Measurements from ENCODE around the gene SLC47A2.

SLC47A2 gene

GRCh38 chr17:19753661-19754463 is 37.5 kb upstream of the SLC47A2 start:
- H3K27me3 ChIP-seq (replicated peaks; ENCODE audit: control insufficient read depth, insufficient read depth, low read length) = no peaks in the 10 kb centered on the region
- no peak for TF ChIP-seq CTCF (IDR thresholded peaks at IDR 0.05; ENCODE audit: insufficient read depth, low read length, poor library complexity, severe bottlenecking)
- no peak for DNase-seq (ENCODE audit: extremely low read depth, insufficient read length)

GRCh38 chr17:19753051-19753509 is 36.7 kb upstream of the SLC47A2 start:
- TF ChIP-seq CTCF (IDR thresholded peaks at IDR 0.05; ENCODE audit: insufficient read depth, low read length, poor library complexity, severe bottlenecking) = no peak
- no peaks in the 10 kb centered on the region for H3K36me3 ChIP-seq (ENCODE audit: control insufficient read depth, insufficient read depth, low read length)
- no peak for DNase-seq (ENCODE audit: extremely low read depth, insufficient read length)

More at GRCh38 chr17:19753661-19754463, 37.5 kb upstream of the SLC47A2 start:
- H3K36me3 ChIP-seq (ENCODE audit: control insufficient read depth, insufficient read depth, low read length) = no peaks in the 10 kb centered on the region
- H3K4me3 ChIP-seq (replicated peaks; ENCODE audit: low read depth, low read length) = no peak overlapping the region

GRCh38 chr17:19752216-19753050 is 36.0 kb upstream of the SLC47A2 start:
- TF ChIP-seq CTCF (IDR thresholded peaks at IDR 0.05; ENCODE audit: insufficient read depth, low read length, poor library complexity, severe bottlenecking) = no peak

More at GRCh38 chr17:19753051-19753509, 36.7 kb upstream of the SLC47A2 start:
- H3K27me3 ChIP-seq (replicated peaks; ENCODE audit: control insufficient read depth, insufficient read depth, low read length) = no peaks in the 10 kb centered on the region
- no peak overlapping the region for H3K4me3 ChIP-seq (replicated peaks; ENCODE audit: low read depth, low read length)

GRCh38 chr17:19750835-19751234 is 34.5 kb upstream of the SLC47A2 start:
- no peak for DNase-seq (ENCODE audit: extremely low read depth, insufficient read length)
- Histone ChIP-seq H3K27me3 (replicated peaks; ENCODE audit: control insufficient read depth, insufficient read depth, low read length) (no peaks in the 10 kb centered on the region), H3K4me3 (replicated peaks; ENCODE audit: low read depth, low read length) (no peak overlapping the region), H3K36me3 (ENCODE audit: control insufficient read depth, insufficient read depth, low read length) (no peaks in the 10 kb centered on the region)
- TF ChIP-seq CTCF (IDR thresholded peaks at IDR 0.05; ENCODE audit: insufficient read depth, low read length, poor library complexity, severe bottlenecking) = no peak

More at GRCh38 chr17:19752216-19753050, 36.0 kb upstream of the SLC47A2 start:
- Histone ChIP-seq H3K4me3 (replicated peaks; ENCODE audit: low read depth, low read length) (no peak overlapping the region), H3K27me3 (replicated peaks; ENCODE audit: control insufficient read depth, insufficient read depth, low read length) (no peaks in the 10 kb centered on the region), H3K36me3 (ENCODE audit: control insufficient read depth, insufficient read depth, low read length) (no peaks in the 10 kb centered on the region)
- no peak for DNase-seq (ENCODE audit: extremely low read depth, insufficient read length)

GRCh38 chr17:19750020-19750572 is 33.7 kb upstream of the SLC47A2 start:
- no peak overlapping the region for H3K4me3 ChIP-seq (replicated peaks; ENCODE audit: low read depth, low read length)
- no peaks in the 10 kb centered on the region for H3K36me3 ChIP-seq (ENCODE audit: control insufficient read depth, insufficient read depth, low read length)
- DNase-seq (ENCODE audit: extremely low read depth, insufficient read length) = no peak
- no peak for TF ChIP-seq CTCF (IDR thresholded peaks at IDR 0.05; ENCODE audit: insufficient read depth, low read length, poor library complexity, severe bottlenecking)
- H3K27me3 ChIP-seq (replicated peaks; ENCODE audit: control insufficient read depth, insufficient read depth, low read length) = no peaks in the 10 kb centered on the region

Data from GM06990 (cell line).